ENCODE measurements around the gene CHMP5. TPM values are rescaled to one million over a fixed set of nuclear protein-coding genes. Genes with fewer than 3 reads are reported as not detected.

The CHMP5 gene
- total RNA-seq, 2 experiments from 2014 or later = 17.4 to 18.6 TPM

DNA sequence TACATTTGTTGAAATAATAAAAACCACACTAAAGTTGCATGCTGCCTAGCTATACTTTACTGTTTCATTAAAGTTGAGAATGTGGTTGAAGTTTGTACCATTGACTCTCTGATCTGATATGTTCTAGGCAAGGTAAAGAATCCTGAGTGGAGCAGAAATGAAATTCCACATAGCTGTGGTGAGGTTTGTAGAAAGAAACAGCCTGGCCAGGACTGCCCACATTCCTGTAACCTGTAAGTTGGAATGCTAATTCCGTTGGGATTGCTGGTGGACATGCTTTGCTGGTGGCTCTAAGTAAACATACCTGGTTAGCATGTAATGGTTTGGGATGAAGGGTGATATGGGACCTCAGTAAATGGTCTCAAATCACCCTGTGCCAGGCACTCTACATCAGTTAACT lies 42.2 kb downstream of the CHMP5 start:
- POLR2A ChIA-PET = no interaction called here
- Histone ChIP-seq H3K27me3 (ENCODE audit: control insufficient read depth in 1 of 2, insufficient read depth in 2 of 2, low read length in 2 of 2) (no peaks in the 10 kb centered on the region), H3K36me3 (ENCODE audit: insufficient read depth, low read length) (peaks cover 97% of the 10 kb centered on the region), H3K27ac (ENCODE audit: low read depth in 1 of 2, low read length in 2 of 2) (no peak overlapping the region), H3K9me3 (ENCODE audit: control insufficient read depth in 1 of 2, insufficient read depth in 1 of 2, low read length in 2 of 2) (no peaks in the 10 kb centered on the region), H3K4me3 (ENCODE audit: low read length) (no peak overlapping the region), H3K4me1 (ENCODE audit: insufficient read depth, low read length) (no peaks in the 10 kb centered on the region)
- intact Hi-C loops (cut with DNase I, micrococcal nuclease) = no loop called here
- Mint-ChIP-seq H3K27ac (no peak overlapping the region), H3K36me3 (ENCODE audit: low read depth) (peaks cover 40% of the 10 kb centered on the region), H3K9me3 (no peaks in the 10 kb centered on the region), H3K4me3 (no peak overlapping the region), H3K27me3 (no peaks in the 10 kb centered on the region), H3K4me1 (ENCODE audit: low read depth) (peaks cover 4% of the 10 kb centered on the region)
- CTCF ChIA-PET = no interaction called here
- ATAC-seq (ENCODE audit: poor library complexity) = no peak
- DNase-seq = no peak
- TF ChIP-seq CTCF (IDR thresholded peaks at IDR 0.05) = no peak

- no peak overlapping the region for H3K4me3 ChIP-seq (ENCODE audit: low read length)
- DNase-seq = no peak
- no peak overlapping the region for H3K27ac ChIP-seq (ENCODE audit: low read depth in 1 of 2, low read length in 2 of 2)
- POLR2A ChIA-PET = interaction anchor here (0.6 to 1.1 kb wide), 2 partner anchors 16 to 20 kb away, joined by 3 read pairs; partner anchors contain the start of gene NFX1
- ATAC-seq (ENCODE audit: poor library complexity) = no peak
- H3K9me3 Mint-ChIP-seq = no peaks in the 10 kb centered on the region
- CTCF ChIA-PET = no interaction called here
- H3K27me3 Mint-ChIP-seq = no peaks in the 10 kb centered on the region
- H3K4me1 Mint-ChIP-seq (ENCODE audit: low read depth) = no peaks in the 10 kb centered on the region
- intact Hi-C loops (cut with DNase I, micrococcal nuclease) = no loop called here
- peaks cover 66% of the 10 kb centered on the region for H3K36me3 Mint-ChIP-seq (ENCODE audit: low read depth)
- H3K4me3 Mint-ChIP-seq = no peak overlapping the region
- H3K9me3 ChIP-seq (ENCODE audit: control insufficient read depth in 1 of 2, insufficient read depth in 1 of 2, low read length in 2 of 2) = no peaks in the 10 kb centered on the region
- H3K36me3 ChIP-seq (ENCODE audit: insufficient read depth, low read length) = peaks cover 98% of the 10 kb centered on the region
- no peaks in the 10 kb centered on the region for H3K27me3 ChIP-seq (ENCODE audit: control insufficient read depth in 1 of 2, insufficient read depth in 2 of 2, low read length in 2 of 2)
- no peak for TF ChIP-seq CTCF (IDR thresholded peaks at IDR 0.05)
- H3K4me1 ChIP-seq (ENCODE audit: insufficient read depth, low read length) = no peaks in the 10 kb centered on the region
- no peak overlapping the region for H3K27ac Mint-ChIP-seq
Measured at GRCh38 chr9:33309903-33310302, 45.1 kb downstream of the CHMP5 start.

- TF ChIP-seq CTCF (IDR thresholded peaks at IDR 0.05) = no peak
- no peaks in the 10 kb centered on the region for H3K4me1 Mint-ChIP-seq (ENCODE audit: low read depth)
- H3K36me3 ChIP-seq (ENCODE audit: insufficient read depth, low read length) = peaks cover 98% of the 10 kb centered on the region
- peaks cover 75% of the 10 kb centered on the region for H3K36me3 Mint-ChIP-seq (ENCODE audit: low read depth)
- no peaks in the 10 kb centered on the region for H3K9me3 Mint-ChIP-seq
- ATAC-seq (ENCODE audit: poor library complexity) (no peak), DNase-seq (no peak)
- POLR2A ChIA-PET = no interaction called here
- no peak overlapping the region for H3K27ac Mint-ChIP-seq
- intact Hi-C loops (cut with DNase I, micrococcal nuclease) = no loop called here
- no peaks in the 10 kb centered on the region for H3K4me1 ChIP-seq (ENCODE audit: insufficient read depth, low read length)
- no peaks in the 10 kb centered on the region for H3K27me3 ChIP-seq (ENCODE audit: control insufficient read depth in 1 of 2, insufficient read depth in 2 of 2, low read length in 2 of 2)
- CTCF ChIA-PET = no interaction called here
- H3K4me3 Mint-ChIP-seq = no peak overlapping the region
- H3K27me3 Mint-ChIP-seq = no peaks in the 10 kb centered on the region
- H3K4me3 ChIP-seq (ENCODE audit: low read length) = no peak overlapping the region
- no peaks in the 10 kb centered on the region for H3K9me3 ChIP-seq (ENCODE audit: control insufficient read depth in 1 of 2, insufficient read depth in 1 of 2, low read length in 2 of 2)
- no peak overlapping the region for H3K27ac ChIP-seq (ENCODE audit: low read depth in 1 of 2, low read length in 2 of 2)
Measured at GRCh38 chr9:33310748-33311147, 45.9 kb downstream of the CHMP5 start.

Data from CD4-positive, alpha-beta T cell (primary cell).